ENCODE data around the gene GAS1. TPM values are rescaled to one million over a fixed set of nuclear protein-coding genes. Genes with fewer than 3 reads are reported as not detected.

GAS1 gene
- total RNA-seq, 1 experiment from 2014 or later, result 0.64 TPM

DNA sequence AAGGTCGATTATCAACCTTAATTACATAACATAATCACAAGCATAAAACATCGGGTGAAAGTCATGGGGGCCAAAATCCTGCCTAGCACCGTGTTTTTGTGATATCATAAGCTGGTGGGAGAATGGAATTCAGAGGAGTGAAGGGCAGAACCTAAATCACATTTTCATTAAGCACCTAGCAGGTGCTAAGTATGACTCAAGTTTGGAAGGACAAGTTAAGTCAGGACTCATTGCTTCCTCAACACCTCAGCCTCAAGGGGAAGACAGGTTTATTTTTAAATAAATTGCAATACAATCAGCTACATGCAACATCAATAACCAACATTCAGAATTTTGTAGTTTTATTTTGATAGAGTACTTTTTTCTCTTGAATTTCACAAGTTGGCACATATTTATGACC, 33.5 kb upstream of the GAS1 start:
- no TSS peak for BruUV-seq (replicated peaks)
- H3K9me3 Mint-ChIP-seq (ENCODE audit: unreplicated experiment), result no peaks in the 10 kb centered on the region

DNA sequence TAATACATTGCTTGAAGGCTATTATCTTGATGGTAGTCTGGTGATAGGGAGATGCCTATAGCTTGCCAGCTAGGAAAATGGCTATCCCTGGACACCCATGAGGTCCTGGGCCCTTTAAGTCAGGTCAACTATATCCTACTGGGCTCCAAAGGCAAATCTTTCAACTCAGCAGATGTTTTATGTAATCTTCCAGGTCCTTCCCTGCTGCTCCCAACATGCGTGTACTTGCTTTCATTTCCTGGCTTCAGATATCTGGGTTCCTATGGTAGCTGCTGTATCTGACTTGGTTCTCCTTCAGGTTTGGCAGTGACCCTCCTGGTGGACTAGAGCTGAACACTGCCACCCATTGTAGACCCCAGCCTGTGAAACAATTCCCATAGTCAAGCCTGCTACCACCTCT, 32.4 kb upstream of the GAS1 start:
- no TSS peak for BruUV-seq (replicated peaks)
- Mint-ChIP-seq H3K4me1 (ENCODE audit: low read depth, unreplicated experiment) (no peaks in the 10 kb centered on the region), H3K27me3 (ENCODE audit: insufficient read depth, unreplicated experiment) (peaks cover 14% of the 10 kb centered on the region), H3K4me3 (ENCODE audit: unreplicated experiment) (no peak overlapping the region), H3K9me3 (ENCODE audit: unreplicated experiment) (no peaks in the 10 kb centered on the region), H3K27ac (ENCODE audit: unreplicated experiment) (no peak overlapping the region), H3K36me3 (ENCODE audit: insufficient read depth, unreplicated experiment) (no peaks in the 10 kb centered on the region)
- no peaks in the 10 kb centered on the region for H3K9me3 ChIP-seq
- DNase-seq, result no peak
- H3K36me3 ChIP-seq (ENCODE audit: control insufficient read depth, insufficient read depth, low read length), result no peaks in the 10 kb centered on the region
- H3K27me3 ChIP-seq (replicated peaks; ENCODE audit: control insufficient read depth, insufficient read depth, low read length), result no peaks in the 10 kb centered on the region; the same call in 1 of the 2 replicates
- TF ChIP-seq, protein P1, sequence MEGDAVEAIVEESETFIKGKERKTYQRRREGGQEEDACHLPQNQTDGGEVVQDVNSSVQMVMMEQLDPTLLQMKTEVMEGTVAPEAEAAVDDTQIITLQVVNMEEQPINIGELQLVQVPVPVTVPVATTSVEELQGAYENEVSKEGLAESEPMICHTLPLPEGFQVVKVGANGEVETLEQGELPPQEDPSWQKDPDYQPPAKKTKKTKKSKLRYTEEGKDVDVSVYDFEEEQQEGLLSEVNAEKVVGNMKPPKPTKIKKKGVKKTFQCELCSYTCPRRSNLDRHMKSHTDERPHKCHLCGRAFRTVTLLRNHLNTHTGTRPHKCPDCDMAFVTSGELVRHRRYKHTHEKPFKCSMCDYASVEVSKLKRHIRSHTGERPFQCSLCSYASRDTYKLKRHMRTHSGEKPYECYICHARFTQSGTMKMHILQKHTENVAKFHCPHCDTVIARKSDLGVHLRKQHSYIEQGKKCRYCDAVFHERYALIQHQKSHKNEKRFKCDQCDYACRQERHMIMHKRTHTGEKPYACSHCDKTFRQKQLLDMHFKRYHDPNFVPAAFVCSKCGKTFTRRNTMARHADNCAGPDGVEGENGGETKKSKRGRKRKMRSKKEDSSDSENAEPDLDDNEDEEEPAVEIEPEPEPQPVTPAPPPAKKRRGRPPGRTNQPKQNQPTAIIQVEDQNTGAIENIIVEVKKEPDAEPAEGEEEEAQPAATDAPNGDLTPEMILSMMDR (IDR thresholded peaks at IDR 0.05; ENCODE audit: insufficient read depth in 1 of 2, low read depth in 1 of 2, low read length in 1 of 2, severe bottlenecking in 1 of 2, unreplicated experiment in 1 of 2), result no peak
- H3K4me1 ChIP-seq, result no peaks in the 10 kb centered on the region
- POLR2A ChIA-PET, result no interaction called here
- H3K4me3 ChIP-seq (ENCODE audit: low read depth, low read length), result no peak overlapping the region
- intact Hi-C loops (cut with micrococcal nuclease; ENCODE audit: unreplicated experiment), result no loop called here
- CTCF ChIA-PET, result no interaction called here

More for the DNA sequence above, 33.5 kb upstream of the GAS1 start:
- H3K27me3 ChIP-seq (replicated peaks; ENCODE audit: control insufficient read depth, insufficient read depth, low read length), result no peaks in the 10 kb centered on the region; the same call in 1 of the 2 replicates
- POLR2A ChIA-PET, result no interaction called here
- Mint-ChIP-seq H3K4me1 (ENCODE audit: low read depth, unreplicated experiment) (no peaks in the 10 kb centered on the region), H3K27ac (ENCODE audit: unreplicated experiment) (no peak overlapping the region), H3K36me3 (ENCODE audit: insufficient read depth, unreplicated experiment) (no peaks in the 10 kb centered on the region), H3K27me3 (ENCODE audit: insufficient read depth, unreplicated experiment) (peaks cover 14% of the 10 kb centered on the region), H3K4me3 (ENCODE audit: unreplicated experiment) (no peak overlapping the region)
- CTCF ChIA-PET, result no interaction called here
- no peak overlapping the region for H3K4me3 ChIP-seq (ENCODE audit: low read depth, low read length)
- intact Hi-C loops (cut with micrococcal nuclease; ENCODE audit: unreplicated experiment), result no loop called here
- no peaks in the 10 kb centered on the region for H3K36me3 ChIP-seq (ENCODE audit: control insufficient read depth, insufficient read depth, low read length)
- no peaks in the 10 kb centered on the region for H3K4me1 ChIP-seq
- DNase-seq, result no peak
- TF ChIP-seq, protein P1 (IDR thresholded peaks at IDR 0.05; ENCODE audit: insufficient read depth in 1 of 2, low read depth in 1 of 2, low read length in 1 of 2, severe bottlenecking in 1 of 2, unreplicated experiment in 1 of 2), result no peak
- no peaks in the 10 kb centered on the region for H3K9me3 ChIP-seq

DNA sequence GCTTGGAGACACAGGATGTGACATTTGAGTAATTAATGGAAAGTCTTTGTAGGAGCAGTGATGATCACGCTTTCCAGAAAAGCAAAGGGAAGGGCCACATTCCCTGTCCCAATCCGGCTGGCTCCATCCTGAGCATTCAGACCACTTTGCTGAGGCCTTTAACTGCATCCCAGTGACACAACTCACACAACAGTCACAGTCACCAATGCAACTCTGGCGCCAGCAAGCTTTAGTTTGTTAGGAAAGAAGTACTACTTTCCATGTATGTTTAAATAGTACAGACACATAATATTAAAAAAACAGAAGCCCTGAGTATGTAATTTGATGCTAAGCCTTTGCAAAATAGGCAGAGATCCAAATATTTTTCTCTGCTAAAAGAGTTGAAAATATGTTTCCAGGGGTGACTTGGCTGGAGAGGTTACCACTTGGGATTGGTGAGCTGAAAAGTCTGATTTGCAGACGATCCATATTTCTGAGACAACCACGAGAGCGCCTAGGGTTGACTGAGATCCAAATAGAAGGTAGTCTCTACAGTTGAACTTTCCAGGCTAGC, 31.7 kb upstream of the GAS1 start:
- TF ChIP-seq, protein P1 (IDR thresholded peaks at IDR 0.05; ENCODE audit: insufficient read depth in 1 of 2, low read depth in 1 of 2, low read length in 1 of 2, severe bottlenecking in 1 of 2, unreplicated experiment in 1 of 2), result no peak
- H3K9me3 ChIP-seq, result no peaks in the 10 kb centered on the region
- DNase-seq, result no peak
- Mint-ChIP-seq H3K4me3 (ENCODE audit: unreplicated experiment) (no peak overlapping the region), H3K27me3 (ENCODE audit: insufficient read depth, unreplicated experiment) (peaks cover 14% of the 10 kb centered on the region), H3K36me3 (ENCODE audit: insufficient read depth, unreplicated experiment) (no peaks in the 10 kb centered on the region), H3K4me1 (ENCODE audit: low read depth, unreplicated experiment) (no peaks in the 10 kb centered on the region), H3K9me3 (ENCODE audit: unreplicated experiment) (no peaks in the 10 kb centered on the region), H3K27ac (ENCODE audit: unreplicated experiment) (no peak overlapping the region)
- no peaks in the 10 kb centered on the region for H3K4me1 ChIP-seq
- intact Hi-C loops (cut with micrococcal nuclease; ENCODE audit: unreplicated experiment), result no loop called here
- ChIA-PET CTCF (no interaction called here), POLR2A (no interaction called here)
- H3K36me3 ChIP-seq (ENCODE audit: control insufficient read depth, insufficient read depth, low read length), result no peaks in the 10 kb centered on the region
- no TSS peak for BruUV-seq (replicated peaks)
- no peak overlapping the region for H3K4me3 ChIP-seq (ENCODE audit: low read depth, low read length)
- H3K27me3 ChIP-seq (replicated peaks; ENCODE audit: control insufficient read depth, insufficient read depth, low read length), result no peaks in the 10 kb centered on the region; the same call in 1 of the 2 replicates

All from Caco-2 (cell line).